Measurements from ENCODE around the gene MKI67.

MKI67 gene

GRCh38 chr10:128125944-128126764 lies at the start of gene MKI67:
Gene MKI67, minus strand, starts transcription at chr10:128126423. Its CDS starts 756 bp downstream, at chr10:128125667.
- Histone ChIP-seq H2AFZ (peak within 1 kb of the TSS; percentile 52), H3K27me3 (ENCODE audit: control insufficient read depth, insufficient read depth, low read length) (no peaks in the 10 kb centered on the region), H3K9ac (no peak within 1 kb of the TSS), H3K27ac (no peak within 1 kb of the TSS), H3K4me3 (ENCODE audit: low read depth, low read length) (peak within 1 kb of the TSS; percentile 47), H3K4me1 (no peaks in the 10 kb centered on the region), H3K9me3 (ENCODE audit: control insufficient read depth, low read length) (no peaks in the 10 kb centered on the region), H3K79me2 (no peaks in the 10 kb centered on the region), H3K36me3 (ENCODE audit: control insufficient read depth, insufficient read depth, low read length) (no peaks in the 10 kb centered on the region), H3K4me2 (ENCODE audit: low read length) (peak within 1 kb of the TSS; percentile 62)
- TF ChIP-seq CTCF (IDR thresholded peaks at IDR 0.05): no peak

GRCh38 chr10:128174581-128175559 lies 48.6 kb upstream of the MKI67 start:
- H3K4me3 ChIP-seq (ENCODE audit: low read depth, low read length): no peak overlapping the region
- no peaks in the 10 kb centered on the region for H3K4me1 ChIP-seq
- H3K36me3 ChIP-seq (ENCODE audit: control insufficient read depth, insufficient read depth, low read length): no peaks in the 10 kb centered on the region
- H3K27ac ChIP-seq: no peak overlapping the region
- H3K9ac ChIP-seq: no peak overlapping the region
- no peak overlapping the region for H2AFZ ChIP-seq
- no peak overlapping the region for H3K4me2 ChIP-seq (ENCODE audit: low read length)
- no peak for TF ChIP-seq CTCF (IDR thresholded peaks at IDR 0.05)
- no peaks in the 10 kb centered on the region for H3K79me2 ChIP-seq
- H3K9me3 ChIP-seq (ENCODE audit: control insufficient read depth, low read length): no peaks in the 10 kb centered on the region
- no peaks in the 10 kb centered on the region for H3K27me3 ChIP-seq (ENCODE audit: control insufficient read depth, insufficient read depth, low read length)

- Histone ChIP-seq H3K27ac (no peak overlapping the region), H3K36me3 (ENCODE audit: control insufficient read depth, insufficient read depth, low read length) (no peaks in the 10 kb centered on the region), H3K9me3 (ENCODE audit: control insufficient read depth, low read length) (no peaks in the 10 kb centered on the region), H3K9ac (no peak overlapping the region), H3K27me3 (ENCODE audit: control insufficient read depth, insufficient read depth, low read length) (no peaks in the 10 kb centered on the region), H3K4me2 (ENCODE audit: low read length) (no peak overlapping the region), H3K4me3 (ENCODE audit: low read depth, low read length) (no peak overlapping the region), H3K4me1 (no peaks in the 10 kb centered on the region), H2AFZ (no peak overlapping the region), H3K79me2 (no peaks in the 10 kb centered on the region)
- TF ChIP-seq CTCF (IDR thresholded peaks at IDR 0.05): no peak
Observed at GRCh38 chr10:128173386-128173785, 47.2 kb upstream of the MKI67 start.

- no peak overlapping the region for H3K4me3 ChIP-seq (ENCODE audit: low read depth, low read length)
- H3K9me3 ChIP-seq (ENCODE audit: control insufficient read depth, low read length): no peaks in the 10 kb centered on the region
- no peaks in the 10 kb centered on the region for H3K27me3 ChIP-seq (ENCODE audit: control insufficient read depth, insufficient read depth, low read length)
- no peak overlapping the region for H2AFZ ChIP-seq
- no peak overlapping the region for H3K4me2 ChIP-seq (ENCODE audit: low read length)
- no peak for TF ChIP-seq CTCF (IDR thresholded peaks at IDR 0.05)
- H3K79me2 ChIP-seq: no peaks in the 10 kb centered on the region
- no peak overlapping the region for H3K27ac ChIP-seq
- no peaks in the 10 kb centered on the region for H3K36me3 ChIP-seq (ENCODE audit: control insufficient read depth, insufficient read depth, low read length)
- H3K4me1 ChIP-seq: no peaks in the 10 kb centered on the region
- H3K9ac ChIP-seq: no peak overlapping the region
Observed at GRCh38 chr10:128172756-128173155, 46.5 kb upstream of the MKI67 start.
